Karpas-422 (cell line): Measurements from ENCODE around the gene RAB3IP. TPM values are rescaled to one million over a fixed set of nuclear protein-coding genes. Genes with fewer than 3 reads are reported as not detected.

Experiments used
- total RNA-seq: library from RNA; depleted of rRNA; stranded (reverse); fragments of >200 nt; shearing (Covaris generic); gene quantifications from 2 replicates; pipeline ENCODE4 v1.2.3, GENCODE V29; 2014; ENCODE audit warnings: low replicate concordance; rRNA removed

The RAB3IP gene
- total RNA-seq, 1 experiment from 2014 or later, result 25.3 TPM

Other genes with a start within 250 kb of the RAB3IP start
- gene CCT2, start 153.4 kb upstream of the RAB3IP start, total RNA-seq, result 205 and 311 TPM in 2 replicates
- not detected in 2 replicates for gene LRRC10, start 128.0 kb upstream of the RAB3IP start, total RNA-seq
- gene BEST3, start 39.6 kb upstream of the RAB3IP start, total RNA-seq, result not detected in 2 replicates
- gene MYRFL, start 86.4 kb downstream of the RAB3IP start, total RNA-seq, result 2.6 and 3.2 TPM in 2 replicates